HuH-7.5 (cell line): ENCODE measurements around the gene CEP295NL.

Experiments used
- DNase-seq: peaks from one replicate; pipeline ENCODE4 v3.0.0; 2011; ENCODE audit warnings: low spot score

CEP295NL gene

GRCh38 chr17:78864117-78864516, 38.9 kb downstream of the CEP295NL start:
- no peak for DNase-seq

- no peak for DNase-seq
Observed at GRCh38 chr17:78862073-78863023, 40.7 kb downstream of the CEP295NL start.

GRCh38 chr17:78861229-78861628, 41.8 kb downstream of the CEP295NL start:
- no peak for DNase-seq

- no peak for DNase-seq
Observed at GRCh38 chr17:78859051-78859450, 44.0 kb downstream of the CEP295NL start.

GRCh38 chr17:78857266-78857665, 45.7 kb downstream of the CEP295NL start:
- DNase-seq = no peak

GRCh38 chr17:78855561-78856165, 47.3 kb downstream of the CEP295NL start:
- DNase-seq = no peak

- DNase-seq = no peak
Observed at GRCh38 chr17:78854508-78854907, 48.5 kb downstream of the CEP295NL start.

GRCh38 chr17:78853926-78854394, 49.0 kb downstream of the CEP295NL start:
- DNase-seq = no peak

GRCh38 chr17:78852709-78853121, 50.3 kb downstream of the CEP295NL start:
- DNase-seq = peak; percentile 43

GRCh38 chr17:78849026-78849425, 54.0 kb downstream of the CEP295NL start:
- no peak for DNase-seq

GRCh38 chr17:78847052-78847451, 55.9 kb downstream of the CEP295NL start:
- no peak for DNase-seq

- no peak for DNase-seq
Observed at GRCh38 chr17:78844301-78845005, 58.5 kb downstream of the CEP295NL start.

- DNase-seq = peak; percentile 47
Observed at GRCh38 chr17:78842881-78843565, 60.0 kb downstream of the CEP295NL start.

GRCh38 chr17:78840780-78841611, 62.0 kb downstream of the CEP295NL start, which contains the start of gene USP36:
Gene USP36 (minus strand): TSS chr17:78840814. CDS start chr17:78836363, 4,451 bp downstream.
- peak; percentile 91 for DNase-seq
